Measurements from ENCODE around the gene SEMA4D. TPM values are rescaled to one million over a fixed set of nuclear protein-coding genes. Genes with fewer than 3 reads are reported as not detected.

The SEMA4D gene
- total RNA-seq, 2 donors from 2014 or later: 17.1 to 52.7 TPM

DNA sequence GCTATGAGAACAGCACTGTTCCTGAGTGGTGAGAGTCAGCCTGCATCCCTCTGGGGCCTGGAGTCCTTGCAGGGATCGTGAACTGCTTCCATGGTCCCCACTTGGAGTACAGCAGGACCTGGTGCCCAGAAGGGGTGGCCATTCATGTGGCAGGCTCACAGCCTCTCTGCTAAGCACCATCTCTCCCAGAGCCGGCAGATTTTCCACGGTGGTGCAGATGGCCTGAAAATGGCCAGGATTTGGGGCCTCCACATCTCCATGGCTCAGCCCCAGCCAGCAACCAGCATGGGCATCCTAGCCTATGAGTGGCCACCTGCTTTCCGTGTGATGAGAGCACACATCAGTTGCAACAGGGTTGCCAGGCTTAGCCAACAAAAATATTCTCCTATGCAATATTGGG, 33.9 kb upstream of the SEMA4D start:
- Histone ChIP-seq H3K4me1 (replicated peaks) (no peaks in the 10 kb centered on the region), H3K9me3 (no peaks in the 10 kb centered on the region), H3K36me3 (no peaks in the 10 kb centered on the region), H3K27ac (no peak overlapping the region), H3K27me3 (replicated peaks; ENCODE audit: insufficient read depth) (no peaks in the 10 kb centered on the region), H3K4me3 (no peak overlapping the region)
- TF ChIP-seq, protein P1, sequence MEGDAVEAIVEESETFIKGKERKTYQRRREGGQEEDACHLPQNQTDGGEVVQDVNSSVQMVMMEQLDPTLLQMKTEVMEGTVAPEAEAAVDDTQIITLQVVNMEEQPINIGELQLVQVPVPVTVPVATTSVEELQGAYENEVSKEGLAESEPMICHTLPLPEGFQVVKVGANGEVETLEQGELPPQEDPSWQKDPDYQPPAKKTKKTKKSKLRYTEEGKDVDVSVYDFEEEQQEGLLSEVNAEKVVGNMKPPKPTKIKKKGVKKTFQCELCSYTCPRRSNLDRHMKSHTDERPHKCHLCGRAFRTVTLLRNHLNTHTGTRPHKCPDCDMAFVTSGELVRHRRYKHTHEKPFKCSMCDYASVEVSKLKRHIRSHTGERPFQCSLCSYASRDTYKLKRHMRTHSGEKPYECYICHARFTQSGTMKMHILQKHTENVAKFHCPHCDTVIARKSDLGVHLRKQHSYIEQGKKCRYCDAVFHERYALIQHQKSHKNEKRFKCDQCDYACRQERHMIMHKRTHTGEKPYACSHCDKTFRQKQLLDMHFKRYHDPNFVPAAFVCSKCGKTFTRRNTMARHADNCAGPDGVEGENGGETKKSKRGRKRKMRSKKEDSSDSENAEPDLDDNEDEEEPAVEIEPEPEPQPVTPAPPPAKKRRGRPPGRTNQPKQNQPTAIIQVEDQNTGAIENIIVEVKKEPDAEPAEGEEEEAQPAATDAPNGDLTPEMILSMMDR (IDR thresholded peaks at IDR 0.05): no peak
- 94% methylated on average over 4 of the region's 4 CpGs for WGBS
- intact Hi-C loops (cut with DNase I): loop anchor here (10.0 kb wide), 1 partner anchor 107 kb away; no protein-coding TSS in a partner anchor
- no peak for DNase-seq (ENCODE audit: low spot score)

DNA sequence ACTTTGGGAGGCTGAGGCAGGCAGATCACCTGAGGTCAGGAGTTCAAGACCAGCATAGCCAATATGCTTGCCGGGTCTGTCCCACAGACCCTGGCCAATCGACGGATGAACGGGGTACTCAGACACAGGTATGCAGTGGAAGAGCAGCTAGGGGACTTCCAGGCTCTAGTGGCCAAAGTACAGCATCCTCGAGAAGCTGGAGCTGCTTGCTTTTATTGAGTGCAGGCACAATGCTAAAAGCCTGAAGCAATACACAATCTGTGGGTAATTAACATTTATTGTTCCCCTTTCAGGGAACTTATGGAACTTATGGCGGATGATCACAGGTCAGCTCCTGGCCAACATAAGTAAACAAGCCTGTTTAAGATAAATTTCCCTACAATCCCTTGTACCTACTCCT, 32.8 kb upstream of the SEMA4D start:
- H3K4me1 ChIP-seq (replicated peaks): no peaks in the 10 kb centered on the region
- intact Hi-C loops (cut with DNase I): loop anchor here (10.0 kb wide), 1 partner anchor 106 kb away; no protein-coding TSS in a partner anchor
- TF ChIP-seq POLR2A (IDR thresholded peaks at IDR 0.05) (no peak), POLR2AphosphoS5 (IDR thresholded peaks at IDR 0.05) (no peak)
- TF ChIP-seq, protein P1 (IDR thresholded peaks at IDR 0.05): no peak
- DNase-seq (ENCODE audit: low spot score): no peak
- 84% methylated on average over 6 of the region's 6 CpGs for WGBS
- no peaks in the 10 kb centered on the region for H3K36me3 ChIP-seq
- H3K4me3 ChIP-seq: no peak overlapping the region
- H3K27ac ChIP-seq: no peak overlapping the region
- H3K27me3 ChIP-seq (replicated peaks; ENCODE audit: insufficient read depth): no peaks in the 10 kb centered on the region
- H3K9me3 ChIP-seq: no peaks in the 10 kb centered on the region

DNA sequence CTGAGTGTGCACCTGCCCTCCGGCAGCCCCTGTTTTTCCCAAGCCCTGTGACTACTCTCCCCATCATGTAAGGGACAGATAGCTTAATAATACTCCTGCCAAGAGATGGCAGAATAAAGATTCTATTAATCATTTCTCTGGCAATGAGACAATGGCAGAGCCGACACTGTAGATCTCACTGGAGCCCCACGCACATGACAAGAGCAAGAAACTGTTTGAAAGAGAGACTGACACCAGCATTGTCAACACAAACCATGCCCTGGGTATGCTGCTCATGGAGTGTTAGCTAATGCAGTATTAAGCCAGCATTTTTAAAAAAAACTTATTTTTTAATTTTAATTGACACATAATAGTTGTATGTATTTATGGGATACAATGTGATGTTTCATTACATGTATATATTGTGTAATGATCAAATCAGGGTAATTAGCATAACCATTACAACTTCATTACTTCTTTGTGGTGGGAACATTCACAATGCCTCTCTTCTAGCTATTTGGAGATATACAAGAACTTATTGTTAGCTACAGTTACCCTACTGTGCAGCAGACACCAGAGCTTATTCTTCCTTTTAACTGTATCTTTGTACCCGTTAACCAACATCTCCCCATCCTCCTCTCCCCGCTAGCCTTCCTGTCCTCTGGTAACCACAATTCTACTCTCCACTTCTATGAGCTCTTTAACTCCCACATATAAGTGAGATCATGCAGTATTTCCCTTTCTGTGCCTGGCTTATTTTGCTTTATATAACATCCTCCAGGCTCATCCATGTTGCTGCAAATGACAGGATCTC, 31.5 kb upstream of the SEMA4D start:
- Histone ChIP-seq H3K9me3 (no peaks in the 10 kb centered on the region), H3K36me3 (no peaks in the 10 kb centered on the region), H3K4me3 (no peak overlapping the region), H3K27ac (no peak overlapping the region), H3K27me3 (replicated peaks; ENCODE audit: insufficient read depth) (no peaks in the 10 kb centered on the region), H3K4me1 (replicated peaks) (no peaks in the 10 kb centered on the region)
- TF ChIP-seq, protein P1 (IDR thresholded peaks at IDR 0.05): no peak
- no peak for TF ChIP-seq POLR2A (IDR thresholded peaks at IDR 0.05)
- no peak for TF ChIP-seq POLR2AphosphoS5 (IDR thresholded peaks at IDR 0.05)
- intact Hi-C loops (cut with DNase I): loop anchor here (10.0 kb wide), 1 partner anchor 105 kb away; no protein-coding TSS in a partner anchor
- 47% methylated on average over 5 of the region's 5 CpGs for WGBS
- no peak for DNase-seq (ENCODE audit: low spot score)

DNA sequence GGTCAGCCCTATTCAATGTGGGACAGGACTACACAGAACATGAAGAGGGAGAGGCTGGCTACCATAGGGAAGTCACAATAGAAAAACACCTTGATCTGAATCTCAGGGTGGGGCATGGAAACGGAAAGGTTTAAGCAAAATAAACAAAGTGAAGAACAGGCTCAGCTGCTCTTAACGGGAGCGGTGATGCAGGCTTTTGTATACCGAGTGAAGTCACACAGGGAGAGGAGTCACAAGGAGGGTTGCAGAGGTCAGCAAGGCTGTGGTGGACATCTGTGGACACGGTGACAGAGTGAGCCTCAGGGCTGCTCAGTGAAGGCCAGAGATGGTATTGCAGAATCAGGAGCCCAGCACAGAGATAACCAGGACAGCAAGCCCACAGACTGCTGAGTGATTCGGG, 30.6 kb upstream of the SEMA4D start:
- Histone ChIP-seq H3K9me3 (no peaks in the 10 kb centered on the region), H3K27ac (no peak overlapping the region), H3K4me3 (no peak overlapping the region), H3K36me3 (no peaks in the 10 kb centered on the region), H3K27me3 (replicated peaks; ENCODE audit: insufficient read depth) (no peaks in the 10 kb centered on the region), H3K4me1 (replicated peaks) (no peaks in the 10 kb centered on the region)
- 50% methylated on average over 6 of the region's 6 CpGs for WGBS
- intact Hi-C loops (cut with DNase I): no loop called here
- TF ChIP-seq, protein P1 (IDR thresholded peaks at IDR 0.05): no peak
- peak; percentile 35 for TF ChIP-seq POLR2AphosphoS5 (IDR thresholded peaks at IDR 0.05)
- DNase-seq (ENCODE audit: low spot score): no peak

DNA sequence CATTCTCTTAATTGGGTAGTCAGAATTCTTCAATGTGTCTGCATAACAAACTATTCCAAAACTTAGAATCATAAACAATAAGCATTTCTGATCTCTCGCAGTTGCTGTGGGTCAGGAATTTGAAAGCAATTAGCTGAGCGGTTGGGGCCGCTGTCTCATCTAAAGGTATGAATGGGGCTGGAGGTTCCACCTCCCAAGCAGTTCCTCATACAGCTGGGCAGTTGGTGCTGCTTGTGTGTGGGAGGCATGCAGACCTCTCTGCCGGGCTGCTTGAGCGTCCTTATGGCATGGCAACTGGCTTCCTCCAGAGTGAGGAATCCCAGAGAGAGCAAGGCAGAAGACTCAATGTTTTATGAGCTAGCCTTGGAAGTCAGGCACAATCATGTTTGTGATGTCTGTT, 30.2 kb upstream of the SEMA4D start:
- H3K36me3 ChIP-seq: no peaks in the 10 kb centered on the region
- no peak overlapping the region for H3K27ac ChIP-seq
- 86% methylated on average over 5 of the region's 5 CpGs for WGBS
- H3K4me1 ChIP-seq (replicated peaks): no peaks in the 10 kb centered on the region
- DNase-seq (ENCODE audit: low spot score): no peak
- H3K27me3 ChIP-seq (replicated peaks; ENCODE audit: insufficient read depth): no peaks in the 10 kb centered on the region
- no peaks in the 10 kb centered on the region for H3K9me3 ChIP-seq
- TF ChIP-seq, protein P1 (IDR thresholded peaks at IDR 0.05): no peak
- TF ChIP-seq POLR2AphosphoS5 (IDR thresholded peaks at IDR 0.05): no peak
- no peak for TF ChIP-seq POLR2A (IDR thresholded peaks at IDR 0.05)
- intact Hi-C loops (cut with DNase I): no loop called here
- H3K4me3 ChIP-seq: no peak overlapping the region

Measured in prostate gland (tissue), 2 donors.